ENCODE results near the gene CDH13.

DNA sequence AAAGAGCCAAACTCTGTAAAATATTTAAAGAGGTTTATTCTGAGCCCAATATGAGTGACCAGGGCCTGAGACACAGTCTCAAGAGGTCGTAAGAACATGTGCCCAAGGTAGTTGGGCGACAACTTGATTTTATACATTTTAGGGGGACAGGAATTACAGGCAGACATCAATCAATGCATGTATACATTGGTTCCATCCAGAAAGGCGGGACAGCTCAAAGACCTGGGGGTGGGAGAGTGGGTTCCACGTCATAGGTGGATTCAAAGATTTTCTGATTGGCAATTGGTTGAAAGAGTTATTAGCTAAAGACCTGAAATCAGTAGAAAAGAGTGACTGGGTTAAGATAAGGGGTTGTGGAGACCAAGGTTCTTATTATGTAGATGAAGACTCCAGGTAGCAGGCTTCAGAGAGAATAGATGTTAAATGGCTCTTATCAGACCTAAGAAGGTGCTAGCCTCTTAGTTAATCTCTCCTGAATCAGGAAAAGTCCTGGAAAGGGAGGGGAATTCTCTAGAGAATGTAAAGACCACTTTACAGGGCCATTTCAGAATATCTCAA, 1213.4 kb downstream of the CDH13 start:
- TF ChIP-seq CTCF (IDR thresholded peaks at IDR 0.05; ENCODE audit: low read length): no peak
- no peak for TF ChIP-seq EZH2 (optimal IDR thresholded peaks at IDR 0.05; ENCODE audit: low read depth, low read length)
